ENCODE measurements around the gene GUCY1A2.

The GUCY1A2 gene

DNA sequence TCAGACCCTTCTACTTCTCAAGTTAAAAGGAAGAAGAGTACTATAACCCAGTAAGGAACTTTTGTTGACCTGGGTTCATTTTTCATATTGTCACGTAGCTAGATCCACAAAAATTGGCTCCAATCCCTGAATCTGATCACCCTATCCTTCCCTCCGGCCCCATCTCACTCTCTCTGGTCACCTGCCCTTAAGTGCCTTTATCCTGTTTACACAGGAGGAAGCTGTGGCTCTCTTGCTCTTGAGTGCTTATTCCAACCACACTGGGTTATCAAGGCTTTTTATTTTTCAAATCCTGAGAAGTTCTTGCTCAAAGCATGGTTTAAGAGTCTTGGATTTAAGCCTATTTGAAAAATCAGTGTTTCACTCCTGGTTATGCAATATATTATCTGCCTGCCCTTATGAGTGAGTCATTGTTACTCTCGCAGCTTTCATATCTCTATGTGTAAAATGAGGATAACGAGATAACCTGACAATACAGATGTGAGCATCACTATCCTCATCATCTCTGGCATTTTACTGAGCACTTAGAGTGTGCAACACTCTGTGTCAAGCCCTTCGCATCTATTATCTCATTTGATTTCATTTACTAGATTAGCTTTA lies 293.9 kb downstream of the GUCY1A2 start:
- no peak for DNase-seq

- DNase-seq: no peak
Observed at GRCh38 chr11:106723071-106723470, 295.2 kb downstream of the GUCY1A2 start.

DNA sequence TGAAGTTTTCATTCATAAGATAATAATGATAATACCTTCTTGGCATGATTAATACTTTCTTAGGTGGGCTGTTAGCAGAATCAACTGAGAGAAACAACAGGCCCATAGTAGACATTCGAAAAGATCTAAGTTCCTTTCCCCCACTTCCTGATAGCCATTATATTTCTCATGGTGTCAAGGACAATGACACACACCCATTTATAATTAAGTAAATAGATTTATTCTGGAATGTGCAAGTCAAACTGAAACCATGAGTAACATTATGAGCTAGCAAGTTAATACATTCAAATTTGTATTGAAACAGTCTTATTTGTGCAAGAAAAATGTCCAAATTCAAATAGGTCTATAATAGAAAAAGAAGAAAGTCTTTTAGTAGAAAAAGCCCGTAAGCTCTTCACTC lies 301.1 kb downstream of the GUCY1A2 start:
- DNase-seq: no peak

DNA sequence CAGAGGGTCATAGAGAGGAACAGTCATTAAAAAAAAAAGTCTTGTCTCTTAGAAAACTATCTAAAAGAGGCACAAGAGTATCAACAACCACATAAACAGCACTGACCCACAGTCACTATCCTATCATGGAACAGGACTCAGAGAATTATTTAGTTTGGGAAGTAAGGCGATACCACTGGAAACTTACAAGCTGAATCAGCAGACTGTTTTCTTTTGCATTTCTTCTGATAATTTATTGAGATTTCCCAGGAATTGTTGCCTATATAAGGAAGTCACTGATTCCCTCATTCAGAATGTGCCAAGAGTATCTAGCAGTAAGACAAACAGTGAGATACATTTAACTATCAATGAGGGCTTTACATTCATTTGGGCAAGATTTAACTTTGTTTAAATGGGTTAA lies 304.1 kb downstream of the GUCY1A2 start:
- no peak for DNase-seq

GRCh38 chr11:106708348-106708747 lies 309.9 kb downstream of the GUCY1A2 start:
- no peak for DNase-seq

GRCh38 chr11:106706355-106706754 lies 311.9 kb downstream of the GUCY1A2 start:
- no peak for DNase-seq

DNA sequence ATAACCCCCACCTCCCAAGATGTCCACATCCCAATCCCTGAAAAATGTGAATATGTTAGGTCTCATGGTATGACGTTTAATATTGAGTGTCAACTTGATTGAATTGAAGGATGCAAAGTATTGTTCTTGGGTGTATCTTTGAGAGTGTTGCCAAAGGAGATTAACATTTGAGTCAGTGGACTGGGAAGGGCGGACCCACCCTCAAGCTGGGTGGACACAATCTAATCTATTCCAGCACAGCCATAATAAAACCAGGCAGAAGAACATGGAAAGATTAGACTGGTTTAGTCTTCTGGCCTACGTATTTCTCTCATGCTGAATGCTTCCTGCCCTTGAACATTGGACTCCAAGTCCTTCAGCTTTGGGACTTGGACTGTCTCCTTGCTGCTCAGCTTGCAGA lies 315.5 kb downstream of the GUCY1A2 start:
- no peak for DNase-seq

GRCh38 chr11:106697058-106697457 lies 321.2 kb downstream of the GUCY1A2 start:
- no peak for DNase-seq

GRCh38 chr11:106695506-106695905 lies 322.8 kb downstream of the GUCY1A2 start:
- no peak for DNase-seq

DNA sequence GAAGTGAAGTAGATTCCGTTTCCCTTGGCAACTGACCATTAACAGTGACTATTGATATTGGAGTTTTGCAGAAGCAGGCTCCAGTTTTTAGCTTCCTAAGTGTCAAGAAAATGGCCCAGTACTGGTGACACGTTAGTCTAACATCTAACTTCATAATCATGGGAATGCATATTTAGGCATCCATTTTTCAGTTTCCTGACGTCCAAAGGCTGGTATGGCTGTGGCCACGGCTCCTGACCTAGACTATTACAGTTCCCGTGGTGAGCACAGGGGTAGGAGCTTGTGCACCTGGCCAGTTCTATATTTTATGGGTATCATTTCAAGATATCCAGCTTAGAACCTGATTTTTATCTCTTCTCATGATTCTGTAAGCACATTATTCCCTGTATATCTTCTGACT lies 323.8 kb downstream of the GUCY1A2 start:
- no peak for DNase-seq

- DNase-seq: no peak
Observed at GRCh38 chr11:106691807-106692365, 326.4 kb downstream of the GUCY1A2 start.

- no peak for DNase-seq
Observed at GRCh38 chr11:106690923-106691322, 327.4 kb downstream of the GUCY1A2 start.

- no peak for DNase-seq
Observed at GRCh38 chr11:106684944-106685343, 333.3 kb downstream of the GUCY1A2 start.

GRCh38 chr11:106683435-106683834 lies 334.8 kb downstream of the GUCY1A2 start:
- no peak for DNase-seq

GRCh38 chr11:106681435-106681834 lies 336.8 kb downstream of the GUCY1A2 start:
- DNase-seq: no peak

GRCh38 chr11:106679581-106679980 lies 338.7 kb downstream of the GUCY1A2 start:
- DNase-seq: no peak

- DNase-seq: no peak
Observed at GRCh38 chr11:106679181-106679580, 339.1 kb downstream of the GUCY1A2 start.

- DNase-seq: no peak
Observed at GRCh38 chr11:106670069-106670468, 348.2 kb downstream of the GUCY1A2 start.

GRCh38 chr11:106668147-106668546 lies 350.1 kb downstream of the GUCY1A2 start:
- no peak for DNase-seq

DNA sequence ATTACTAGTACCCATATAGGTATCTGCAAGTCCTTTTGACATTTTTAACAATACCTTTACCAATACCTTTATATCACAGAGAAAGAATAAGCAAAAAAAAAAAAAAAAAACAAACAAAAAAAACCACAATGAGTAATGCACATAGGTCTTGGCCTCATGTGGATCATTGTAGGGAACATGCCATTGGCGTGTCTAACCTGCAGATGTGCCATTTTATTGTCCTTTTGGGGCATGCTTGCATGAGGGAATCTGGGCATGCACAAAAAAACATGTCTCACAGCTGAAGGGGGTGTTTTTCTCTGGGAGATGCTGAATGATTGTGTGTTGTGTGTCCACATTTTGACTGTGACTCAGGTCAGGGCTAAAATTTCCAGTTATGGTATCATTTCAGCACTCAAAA lies 361.6 kb downstream of the GUCY1A2 start:
- DNase-seq: no peak

DNA sequence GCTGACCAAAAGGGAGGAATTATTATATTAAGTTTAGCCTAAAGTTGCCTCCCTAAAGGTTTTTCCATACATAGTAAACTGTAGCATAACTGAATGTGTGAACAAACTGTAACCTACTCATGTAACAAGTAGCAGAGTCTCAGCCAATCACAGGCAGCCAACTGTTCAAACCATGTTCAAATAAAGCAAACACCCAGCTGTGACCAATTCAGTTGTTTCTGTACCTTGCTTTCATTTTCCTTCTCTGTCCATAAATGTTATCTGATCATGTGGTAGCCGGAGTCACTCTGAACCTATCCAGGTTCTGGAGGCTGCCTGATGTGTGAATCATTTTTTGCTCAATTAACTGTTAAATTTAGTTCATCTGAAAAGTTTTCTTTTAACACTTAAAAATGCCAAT lies 373.5 kb downstream of the GUCY1A2 start:
- no peak for DNase-seq

DNA sequence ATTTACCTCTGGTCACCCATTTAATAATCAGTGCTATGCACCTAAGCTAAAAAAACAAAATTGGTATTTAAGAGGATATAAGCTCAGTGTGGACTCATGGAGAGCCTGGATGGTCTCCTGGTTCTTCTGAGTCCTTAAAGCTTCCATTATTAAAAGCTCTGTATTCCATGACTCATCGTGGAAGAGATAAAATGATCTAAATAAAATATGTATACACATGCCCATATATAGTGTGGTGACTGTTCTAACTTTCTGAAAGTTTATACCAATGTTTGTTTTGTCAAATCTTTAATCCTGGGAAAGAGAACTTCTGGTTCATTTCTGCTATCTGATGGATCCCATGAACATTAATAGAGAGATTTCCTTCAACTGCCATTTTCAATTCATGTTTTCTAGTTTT lies 375.9 kb downstream of the GUCY1A2 start:
- no peak for DNase-seq

GRCh38 chr11:106632283-106632682 lies 386.0 kb downstream of the GUCY1A2 start:
- DNase-seq: no peak

GRCh38 chr11:106627694-106628093 lies 390.6 kb downstream of the GUCY1A2 start:
- no peak for DNase-seq

DNA sequence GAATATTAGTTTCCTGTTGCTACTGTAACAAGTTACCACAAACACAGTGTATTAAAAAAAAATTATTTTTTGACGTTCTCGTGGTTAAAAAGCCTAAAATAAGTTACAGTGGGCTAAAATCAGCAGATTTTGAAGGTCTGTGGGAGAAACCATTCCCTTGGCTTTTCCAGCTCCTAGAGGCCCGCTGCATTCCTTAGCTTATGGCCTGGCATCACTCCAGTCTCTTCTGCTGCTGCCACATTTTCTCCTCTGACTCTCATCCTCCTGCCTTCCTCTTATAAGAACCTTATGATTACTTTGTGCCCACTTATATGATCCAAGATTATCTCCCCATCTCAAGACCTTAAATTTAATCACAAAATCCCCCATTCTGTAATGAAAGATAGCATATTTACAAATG lies 392.7 kb downstream of the GUCY1A2 start:
- DNase-seq: no peak

All from bone marrow (tissue), 2 donors.